H1 (cell line): ENCODE data around the gene BRD2.

Experiments
- CTCF ChIP-seq, 3 experiments: IDR thresholded peaks; 1 replicate in 2 of 3; 2 replicates in 1 of 3; pipeline versions ENCODE4 v1.5.1 to v1.6.1; 2011; ENCODE audit warnings: low read length in 3 of 3, mild to moderate bottlenecking in 3 of 3, inconsistent platforms in 2 of 3, low read depth in 1 of 3, moderate library complexity in 1 of 3; ENCODE audit not compliant: insufficient read depth in 1 of 3; ENCODE audit errors: control extremely low read depth in 1 of 3
- GTF2F1 ChIP-seq: IDR thresholded peaks from 2 replicates; pipeline ENCODE4 v1.6.1; 2012; ENCODE audit warnings: low read depth, low read length, improper control_type of control experiment, borderline replicate concordance
- PHF8 ChIP-seq: fragments of 200-600 bp; sonication (generic); conservative IDR thresholded peaks from 2 replicates; pipeline ENCODE4 v1.7.1; 2012; ENCODE audit warnings: low read depth, mild to moderate bottlenecking, inconsistent platforms, low read length, moderate library complexity
- POLR2A ChIP-seq, 2 experiments: IDR thresholded peaks; 1 replicate in 1 of 2; 2 replicates in 1 of 2; pipeline ENCODE4 v1.6.1; 2011; ENCODE audit warnings: low read depth in 2 of 2, low read length in 2 of 2, mild to moderate bottlenecking in 2 of 2; ENCODE audit errors: control extremely low read depth in 1 of 2
- POLR2AphosphoS5 ChIP-seq: IDR thresholded peaks from 2 replicates; pipeline ENCODE4 v1.6.1; 2011; ENCODE audit warnings: low read depth, low read length
- RAD21 ChIP-seq, 2 experiments: IDR thresholded peaks in 1 of 2; conservative IDR thresholded peaks in 1 of 2; 2 replicates each; pipeline ENCODE4 v1.6.1; 2011; ENCODE audit warnings: low read depth in 2 of 2, low read length in 2 of 2, improper control_type of control experiment in 1 of 2, inconsistent platforms in 1 of 2, mild to moderate bottlenecking in 1 of 2, moderate library complexity in 1 of 2
- SIRT6 ChIP-seq: IDR thresholded peaks from one replicate; pipeline ENCODE4 v1.7.1; 2012; ENCODE audit warnings: low read length, inconsistent platforms
- SP1 ChIP-seq: IDR thresholded peaks from 2 replicates; pipeline ENCODE4 v1.6.1; 2011; ENCODE audit warnings: low read depth, low read length
- TAF1 ChIP-seq: IDR thresholded peaks from 2 replicates; pipeline ENCODE4 v1.6.1; 2011; ENCODE audit warnings: mild to moderate bottlenecking, low read depth, low read length
- TCF12 ChIP-seq: IDR thresholded peaks from 2 replicates; pipeline ENCODE4 v1.6.1; 2011; ENCODE audit warnings: low read depth, mild to moderate bottlenecking, low read length
- YY1 ChIP-seq: IDR thresholded peaks from 2 replicates; pipeline ENCODE4 v1.6.1; 2011; ENCODE audit warnings: low read depth, mild to moderate bottlenecking, low read length

- no peak for TF ChIP-seq CTCF (IDR thresholded peaks at IDR 0.05; ENCODE audit: control extremely low read depth in 1 of 3, insufficient read depth in 1 of 3, low read depth in 1 of 3, low read length in 3 of 3)
- TF ChIP-seq POLR2AphosphoS5 = no peak
- TF ChIP-seq POLR2A (IDR thresholded peaks at IDR 0.05; ENCODE audit: control extremely low read depth in 1 of 2, low read depth in 2 of 2, low read length in 2 of 2) = no peak
- TF ChIP-seq RAD21 (IDR thresholded peaks at IDR 0.05 in 1 of 2, conservative IDR thresholded peaks at IDR 0.05 in 1 of 2; ENCODE audit: low read depth in 2 of 2, low read length in 2 of 2) = no peak
- TF ChIP-seq SIRT6 = no peak
- no peak for TF ChIP-seq PHF8
- TF ChIP-seq YY1 = no peak
- TF ChIP-seq TAF1 = no peak
- no peak for TF ChIP-seq GTF2F1
- TF ChIP-seq SP1 = no peak
- no peak for TF ChIP-seq TCF12
These were observed 31.2 kb upstream of the BRD2 start for GRCh38 chr6:32937230-32937633.
